CD4-positive, alpha-beta T cell (primary cell): ENCODE results near the gene GM2A. TPM values are rescaled to one million over a fixed set of nuclear protein-coding genes. Genes with fewer than 3 reads are reported as not detected.

Source experiments
- ATAC-seq: fragments of 200-7000 bp; cut with Tn5 transposase; one replicate; pipeline ENCODE4 v1.10.0; 2022; ENCODE audit warnings: mild to moderate bottlenecking; ENCODE audit not compliant: poor library complexity
- CTCF ChIA-PET: fragments of 350-600 bp; sonication (Branson Sonifier 250); formaldehyde crosslinking; loops from one replicate; lab custom pipeline; 2021; ENCODE audit warnings: antibody characterized with exemption, inconsistent platforms; lab: Charles Lee
- POLR2A ChIA-PET: fragments of 350-600 bp; sonication (Branson Sonifier 250); formaldehyde crosslinking; loops from one replicate; lab custom pipeline; 2021; ENCODE audit warnings: antibody characterized with exemption, inconsistent platforms; lab: Charles Lee
- DNase-seq, 14 experiments: peaks; one replicate each; pipeline ENCODE4 v3.0.0-alpha.2; 2013 to 2020; ENCODE audit warnings: mixed read lengths in 2 of 14
- H3K27ac ChIP-seq, 2 donors: one replicate each; pipeline versions ENCODE4 v1.5.1 to v1.7.0; 2013; ENCODE audit warnings: low read length in 2 of 2, low read depth in 1 of 2, mild to moderate bottlenecking in 1 of 2
- H3K27me3 ChIP-seq, 2 experiments: 1 replicate in 1 of 2; 2 replicates in 1 of 2; pipeline versions ENCODE4 v1.6.1 to v1.7.0; 2013; ENCODE audit warnings: low read length in 2 of 2, control low read depth in 1 of 2, mild to moderate bottlenecking in 1 of 2, moderate library complexity in 1 of 2; ENCODE audit not compliant: insufficient read depth in 2 of 2, control insufficient read depth in 1 of 2
- H3K36me3 ChIP-seq: one replicate; pipeline ENCODE4 v1.6.1; 2013; ENCODE audit warnings: low read length, control low read depth; ENCODE audit not compliant: insufficient read depth
- H3K4me1 ChIP-seq: one replicate; pipeline ENCODE4 v1.6.1; 2013; ENCODE audit warnings: low read length, control low read depth; ENCODE audit not compliant: insufficient read depth
- H3K4me3 ChIP-seq: one replicate; pipeline ENCODE4 v1.5.1; 2013; ENCODE audit warnings: mild to moderate bottlenecking, low read length, moderate library complexity
- H3K9me3 ChIP-seq, 2 experiments: 1 replicate in 1 of 2; 2 replicates in 1 of 2; pipeline versions ENCODE4 v1.6.1 to v1.7.0; 2013; ENCODE audit warnings: low read length in 2 of 2, mild to moderate bottlenecking in 2 of 2, control low read depth in 1 of 2, moderate library complexity in 1 of 2; ENCODE audit not compliant: control insufficient read depth in 1 of 2, insufficient read depth in 1 of 2
- H3K27ac Mint-ChIP-seq: one replicate; pipeline ENCODE4 v1.8.0; 2020; ENCODE audit warnings: mixed read lengths
- H3K27me3 Mint-ChIP-seq: one replicate; pipeline ENCODE4 v1.8.0; 2021; ENCODE audit warnings: mixed read lengths
- H3K36me3 Mint-ChIP-seq: one replicate; pipeline ENCODE4 v1.8.0; 2021; ENCODE audit warnings: low read depth, mixed read lengths
- H3K4me1 Mint-ChIP-seq: one replicate; pipeline ENCODE4 v1.8.0; 2021; ENCODE audit warnings: low read depth, mixed read lengths
- H3K4me3 Mint-ChIP-seq: one replicate; pipeline ENCODE4 v1.8.0; 2020; ENCODE audit warnings: mild to moderate bottlenecking, mixed read lengths
- H3K9me3 Mint-ChIP-seq: one replicate; pipeline ENCODE4 v1.8.0; 2020; ENCODE audit warnings: mixed read lengths
- intact Hi-C, 2 experiments: fragments of 100-400 bp; cut with DNase I in 1 of 2; cut with micrococcal nuclease in 1 of 2; formaldehyde crosslinking; loops; one replicate each; pipeline versions ENCODE4 v1.15.1 to v1.9.0; 2023 to 2025; cut with DNase I, micrococcal nuclease
- total RNA-seq, 174 experiments: library from RNA in 2 of 174; stranded (reverse) in 2 of 174; gene quantifications; one replicate each; pipeline ENCODE4 v1.2.3 and lab custom pipeline; 2021 to 2026
- TF ChIP-seq, protein P1 (sequence below): fragments of 200-600 bp; IDR thresholded peaks from one replicate; pipeline ENCODE4 v1.8.0; 2022; ENCODE audit warnings: antibody characterized with exemption, mild to moderate bottlenecking

Gene GM2A
- total RNA-seq, 2 experiments from 2014 or later = 3.1 to 4.1 TPM

DNA sequence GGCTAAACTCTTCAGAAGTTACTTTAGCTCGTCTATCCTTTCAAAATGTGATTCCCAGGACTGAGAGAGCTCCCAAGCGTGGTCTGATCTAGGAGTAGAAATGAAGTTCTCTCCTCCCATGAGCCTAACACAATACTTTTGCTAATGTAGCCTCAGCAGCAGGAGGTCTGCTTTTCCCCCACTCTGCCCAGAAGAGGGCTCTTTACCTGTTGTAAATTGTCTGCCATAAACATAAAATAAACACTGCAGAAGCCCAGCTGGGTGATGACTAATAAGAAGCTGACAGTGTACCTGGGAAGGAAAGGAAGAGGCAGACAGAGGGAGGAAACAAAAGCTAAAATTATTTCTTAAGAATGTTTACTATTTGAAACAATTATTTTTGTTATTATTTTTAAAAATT lies 35.2 kb downstream of the GM2A start:
- no peak overlapping the region for H3K27ac Mint-ChIP-seq
- H3K27me3 Mint-ChIP-seq = no peaks in the 10 kb centered on the region
- H3K4me3 Mint-ChIP-seq = no peak overlapping the region
- H3K27me3 ChIP-seq = no peaks in the 10 kb centered on the region
- H3K4me1 Mint-ChIP-seq = no peaks in the 10 kb centered on the region
- no peak overlapping the region for H3K4me3 ChIP-seq
- no peaks in the 10 kb centered on the region for H3K9me3 Mint-ChIP-seq
- no peak overlapping the region for H3K27ac ChIP-seq
- H3K36me3 Mint-ChIP-seq = no peaks in the 10 kb centered on the region
- intact Hi-C loops = no loop called here
- no peaks in the 10 kb centered on the region for H3K36me3 ChIP-seq
- no peak for ATAC-seq
- peak in 1 of 14 experiments; percentile 6 for DNase-seq
- CTCF ChIA-PET = no interaction called here
- TF ChIP-seq, protein P1, sequence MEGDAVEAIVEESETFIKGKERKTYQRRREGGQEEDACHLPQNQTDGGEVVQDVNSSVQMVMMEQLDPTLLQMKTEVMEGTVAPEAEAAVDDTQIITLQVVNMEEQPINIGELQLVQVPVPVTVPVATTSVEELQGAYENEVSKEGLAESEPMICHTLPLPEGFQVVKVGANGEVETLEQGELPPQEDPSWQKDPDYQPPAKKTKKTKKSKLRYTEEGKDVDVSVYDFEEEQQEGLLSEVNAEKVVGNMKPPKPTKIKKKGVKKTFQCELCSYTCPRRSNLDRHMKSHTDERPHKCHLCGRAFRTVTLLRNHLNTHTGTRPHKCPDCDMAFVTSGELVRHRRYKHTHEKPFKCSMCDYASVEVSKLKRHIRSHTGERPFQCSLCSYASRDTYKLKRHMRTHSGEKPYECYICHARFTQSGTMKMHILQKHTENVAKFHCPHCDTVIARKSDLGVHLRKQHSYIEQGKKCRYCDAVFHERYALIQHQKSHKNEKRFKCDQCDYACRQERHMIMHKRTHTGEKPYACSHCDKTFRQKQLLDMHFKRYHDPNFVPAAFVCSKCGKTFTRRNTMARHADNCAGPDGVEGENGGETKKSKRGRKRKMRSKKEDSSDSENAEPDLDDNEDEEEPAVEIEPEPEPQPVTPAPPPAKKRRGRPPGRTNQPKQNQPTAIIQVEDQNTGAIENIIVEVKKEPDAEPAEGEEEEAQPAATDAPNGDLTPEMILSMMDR = no peak
- no peaks in the 10 kb centered on the region for H3K4me1 ChIP-seq
- POLR2A ChIA-PET = no interaction called here
- H3K9me3 ChIP-seq = no peaks in the 10 kb centered on the region

DNA sequence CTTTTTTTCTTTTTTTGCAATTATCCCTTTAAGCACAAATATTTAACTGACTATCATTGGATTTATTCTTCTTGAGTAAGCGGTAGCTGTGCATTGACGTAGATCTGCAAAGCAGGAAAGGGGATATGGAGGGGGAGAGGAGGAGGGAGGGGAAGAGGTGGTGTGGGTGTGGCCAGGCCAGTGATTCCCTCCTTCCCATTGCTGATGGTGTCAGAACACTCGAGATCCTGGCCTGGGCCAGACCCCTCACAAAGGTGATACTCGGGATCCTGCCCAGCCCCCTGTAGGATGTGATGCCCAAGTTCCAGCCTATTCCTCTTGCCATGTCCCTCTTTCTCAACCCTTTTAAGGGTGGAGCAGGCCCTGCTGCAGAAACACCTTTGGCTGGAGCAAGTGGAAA lies 40.6 kb downstream of the GM2A start:
- H3K9me3 Mint-ChIP-seq = no peaks in the 10 kb centered on the region
- no peak overlapping the region for H3K27ac Mint-ChIP-seq
- ATAC-seq (no peak), DNase-seq (no peak)
- no peaks in the 10 kb centered on the region for H3K36me3 ChIP-seq
- intact Hi-C loops = no loop called here
- no peak overlapping the region for H3K4me3 ChIP-seq
- H3K27ac ChIP-seq = no peak overlapping the region
- no peaks in the 10 kb centered on the region for H3K36me3 Mint-ChIP-seq
- H3K4me1 Mint-ChIP-seq = no peaks in the 10 kb centered on the region
- ChIA-PET CTCF (no interaction called here), POLR2A (interaction anchor here (0.6 kb wide), 1 partner anchor 41 kb away, joined by 3 read pairs; the partner anchor contains the start of gene GM2A)
- H3K4me1 ChIP-seq = no peaks in the 10 kb centered on the region
- TF ChIP-seq, protein P1 = no peak
- no peak overlapping the region for H3K4me3 Mint-ChIP-seq
- peaks cover 15% of the 10 kb centered on the region for H3K27me3 Mint-ChIP-seq
- H3K27me3 ChIP-seq = no peaks in the 10 kb centered on the region
- no peaks in the 10 kb centered on the region for H3K9me3 ChIP-seq

DNA sequence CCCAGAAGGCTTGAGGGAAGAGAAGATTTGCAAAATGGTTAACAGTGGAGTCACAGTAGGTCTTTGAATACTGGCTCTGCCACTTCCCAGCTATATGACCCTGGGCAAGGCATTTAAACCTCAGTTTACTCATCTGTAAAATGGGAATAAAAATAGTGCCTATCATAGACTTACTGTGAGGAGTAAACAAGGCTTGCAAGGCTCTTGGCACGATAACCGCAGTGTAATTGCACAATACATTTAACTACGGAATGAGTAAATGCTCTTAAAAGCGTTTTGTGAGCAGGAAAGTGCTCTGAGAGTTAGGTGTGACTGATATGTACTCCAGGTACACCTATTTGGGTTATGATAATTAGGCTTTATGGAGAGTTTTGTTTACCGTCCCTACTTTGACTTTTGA lies 42.2 kb downstream of the GM2A start:
- CTCF ChIA-PET = no interaction called here
- intact Hi-C loops = no loop called here
- Mint-ChIP-seq H3K4me3 (no peak overlapping the region), H3K36me3 (no peaks in the 10 kb centered on the region), H3K9me3 (no peaks in the 10 kb centered on the region), H3K27me3 (peaks cover 24% of the 10 kb centered on the region), H3K27ac (no peak overlapping the region), H3K4me1 (no peaks in the 10 kb centered on the region)
- POLR2A ChIA-PET = no interaction called here
- Histone ChIP-seq H3K36me3 (no peaks in the 10 kb centered on the region), H3K27ac (no peak overlapping the region), H3K9me3 (no peaks in the 10 kb centered on the region), H3K4me3 (no peak overlapping the region), H3K27me3 (peaks cover 0 to 8% of the 10 kb centered on the region in 2 experiments), H3K4me1 (no peaks in the 10 kb centered on the region)
- DNase-seq (no peak), ATAC-seq (no peak)
- TF ChIP-seq, protein P1 = no peak
